Kidney capillary endothelial cell (primary cell): ENCODE measurements around the gene KRCC1.

Experiments used
- DNase-seq: peaks from one replicate; pipeline ENCODE4 v3.0.0-alpha.2; 2018; ENCODE audit warnings: low spot score

Gene KRCC1

DNA sequence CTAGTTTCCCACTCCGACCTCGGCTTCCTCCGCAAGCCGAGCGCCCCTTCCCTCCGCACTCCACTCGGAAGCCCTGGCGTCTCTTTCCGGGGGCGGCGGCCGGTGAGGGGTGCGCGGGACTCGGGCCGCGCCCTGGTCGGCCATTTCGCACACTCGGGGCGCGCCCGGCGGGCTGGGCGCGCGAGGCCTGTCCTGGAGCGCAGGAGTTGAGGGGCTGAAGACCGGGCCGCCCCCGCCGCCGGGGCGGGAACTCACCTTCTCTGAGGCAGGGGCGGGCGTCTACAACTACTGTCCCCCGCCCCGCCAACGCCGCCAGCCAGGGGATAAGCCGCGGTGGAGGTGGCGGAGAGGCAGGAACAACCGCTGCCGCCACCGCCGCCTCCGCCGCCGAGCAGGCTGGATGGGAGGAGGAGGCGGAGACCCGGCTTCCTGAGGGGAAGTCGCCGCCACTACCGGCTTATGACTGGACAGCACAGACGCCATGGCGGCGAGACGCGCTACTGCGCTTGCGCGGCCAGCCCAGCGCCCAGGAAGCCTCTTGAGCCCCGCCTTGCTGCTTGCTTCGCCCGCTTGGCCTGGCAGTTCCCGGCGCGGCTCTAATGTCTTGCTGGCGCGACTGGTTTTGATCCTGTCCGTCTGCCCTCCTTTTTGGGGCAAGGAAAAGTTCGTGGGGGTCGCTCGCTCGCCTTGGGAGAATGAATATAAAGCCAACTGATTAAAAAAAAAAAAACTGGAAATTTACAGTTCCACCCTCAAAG lies at the start of gene KRCC1:
KRCC1 (minus strand) TSS at position 413 of the 758 bp plus-strand sequence. CDS start 27,220 bp downstream, outside the sequence.
- DNase-seq: peak; percentile 92

DNA sequence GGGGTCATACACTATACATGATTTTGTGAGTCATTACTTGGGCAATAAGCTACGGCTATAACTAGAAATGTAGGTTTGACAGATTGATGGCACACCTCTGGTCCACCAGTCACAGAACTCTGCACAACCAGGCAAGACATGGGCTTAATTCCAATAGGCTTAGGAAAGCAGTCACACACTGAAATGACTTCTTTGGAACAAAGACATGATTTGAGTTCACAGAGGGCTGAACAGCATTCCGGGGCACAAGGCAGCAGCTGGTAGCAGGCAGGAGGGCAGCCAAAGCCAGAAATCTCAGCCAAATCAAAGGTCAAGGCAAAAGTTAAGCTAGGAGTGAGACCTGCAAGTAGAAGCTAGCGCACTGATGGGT lies 44.9 kb upstream of the KRCC1 start:
- DNase-seq: no peak

DNA sequence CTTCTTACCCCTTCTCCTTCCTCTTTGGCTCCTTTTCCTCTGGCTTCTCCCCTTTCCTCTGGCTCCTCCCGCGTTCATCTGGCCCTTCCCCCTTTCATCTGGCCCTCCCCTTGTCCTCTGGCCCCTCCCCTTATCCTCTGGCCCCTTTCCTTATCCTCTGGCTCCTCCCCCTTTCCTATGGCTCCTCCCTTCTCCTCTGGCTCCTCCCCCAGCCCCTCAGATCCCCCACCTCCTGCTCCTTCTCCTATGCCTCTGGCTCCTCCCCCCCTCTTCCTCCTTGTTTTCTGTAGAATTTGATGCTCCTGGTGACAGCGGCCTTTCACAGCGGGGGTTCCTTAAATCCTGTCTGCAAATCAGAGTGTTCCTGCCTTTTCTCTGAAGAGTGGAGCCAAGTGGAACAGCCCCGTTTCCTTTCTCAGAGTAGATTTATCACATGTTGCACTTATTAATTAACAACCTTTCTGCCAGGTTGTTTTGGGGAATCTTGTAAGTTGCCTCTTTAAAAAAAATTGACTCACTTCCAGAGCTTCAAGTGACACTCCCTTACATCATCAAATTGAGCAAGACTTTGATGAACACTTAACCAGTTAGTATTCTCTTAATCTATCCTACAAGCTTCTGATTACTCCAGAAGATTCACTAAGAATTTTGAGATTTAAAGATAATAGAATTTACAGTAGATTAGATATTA lies 44.4 kb upstream of the KRCC1 start:
- DNase-seq: no peak

DNA sequence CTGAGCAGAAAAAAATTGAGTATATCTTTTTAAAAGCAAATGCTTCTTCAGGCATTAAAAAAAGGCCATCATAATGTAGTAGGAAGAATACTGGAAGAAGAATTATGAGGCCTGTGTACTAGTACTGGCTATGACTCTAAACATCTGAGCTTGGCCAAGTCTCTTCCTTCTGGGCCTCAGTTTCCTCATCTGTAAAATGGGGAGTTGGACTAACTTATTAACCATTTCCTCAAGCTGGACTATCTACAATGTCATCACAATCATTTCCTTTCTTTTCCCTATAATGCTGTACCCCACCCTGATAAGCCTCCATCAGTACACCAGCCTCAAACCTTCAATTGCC lies 42.9 kb upstream of the KRCC1 start:
- no peak for DNase-seq

DNA sequence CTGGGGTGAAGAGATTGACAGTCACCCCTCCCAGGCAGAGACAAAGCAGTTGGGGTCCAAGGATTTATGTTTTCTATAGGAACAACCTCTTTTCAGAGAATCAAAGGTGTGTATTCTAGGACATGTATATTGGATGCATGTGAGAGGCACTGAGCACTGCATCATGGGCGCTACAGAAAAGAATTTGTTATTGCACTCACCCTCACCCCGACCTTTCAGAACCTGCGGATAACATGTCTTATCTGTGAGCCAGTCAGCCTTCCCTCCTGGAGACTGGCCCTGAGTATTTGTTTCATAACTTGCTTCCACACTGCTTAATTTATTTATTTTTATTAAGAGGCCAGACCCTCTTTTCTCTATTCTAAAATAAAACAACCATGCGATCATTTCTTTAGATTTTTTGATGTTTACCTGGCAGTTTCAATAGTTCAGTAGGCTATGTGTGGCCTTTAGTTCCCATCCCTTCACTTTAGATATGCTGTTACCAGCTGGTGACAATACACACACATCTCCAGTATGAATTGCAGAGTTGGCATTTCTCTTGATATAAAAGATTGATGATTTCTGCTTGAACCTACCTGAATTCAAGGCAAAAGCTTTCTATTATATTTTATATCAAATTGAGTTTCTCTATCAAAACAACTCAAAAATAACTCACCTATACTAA lies 42.4 kb upstream of the KRCC1 start:
- no peak for DNase-seq

DNA sequence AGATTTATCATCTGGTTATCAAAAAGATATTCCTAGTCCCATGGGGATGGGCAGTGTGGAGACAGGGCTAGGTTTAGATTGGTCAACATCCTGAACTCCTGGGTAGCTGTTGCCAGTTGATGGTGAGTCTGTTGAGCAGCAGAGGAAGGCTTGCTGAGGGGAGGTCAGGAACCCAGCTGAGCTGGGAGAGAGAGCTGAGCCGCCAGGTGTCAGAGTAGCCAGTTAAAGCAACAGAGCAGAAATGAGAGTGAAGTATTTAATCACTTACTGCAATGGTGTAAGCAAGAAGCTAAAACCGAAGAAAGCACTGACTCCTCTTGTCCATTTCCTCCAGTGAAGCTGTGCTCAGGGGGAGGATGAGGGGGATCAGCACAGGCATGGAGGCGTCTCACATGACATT lies 41.6 kb upstream of the KRCC1 start:
- DNase-seq: no peak

DNA sequence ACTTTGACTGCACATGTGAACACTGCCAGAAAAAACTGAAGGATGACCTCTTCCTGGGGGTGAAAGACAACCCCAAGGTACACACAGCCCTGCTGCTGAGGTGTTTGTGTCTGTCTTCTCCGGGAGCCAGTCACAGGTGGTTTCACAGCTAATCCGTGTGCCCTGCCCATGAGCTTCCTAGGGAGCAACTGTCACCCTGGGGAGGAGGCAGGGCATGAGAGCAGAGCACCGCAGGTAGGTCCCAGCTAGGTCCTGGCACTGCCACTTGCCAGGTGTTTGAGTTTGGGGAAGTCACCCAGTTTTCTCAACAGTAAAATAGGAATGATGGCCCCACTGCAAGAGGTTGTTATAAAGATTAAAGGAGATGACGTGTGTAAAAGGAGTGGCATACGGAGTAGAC lies 41.1 kb upstream of the KRCC1 start:
- no peak for DNase-seq

DNA sequence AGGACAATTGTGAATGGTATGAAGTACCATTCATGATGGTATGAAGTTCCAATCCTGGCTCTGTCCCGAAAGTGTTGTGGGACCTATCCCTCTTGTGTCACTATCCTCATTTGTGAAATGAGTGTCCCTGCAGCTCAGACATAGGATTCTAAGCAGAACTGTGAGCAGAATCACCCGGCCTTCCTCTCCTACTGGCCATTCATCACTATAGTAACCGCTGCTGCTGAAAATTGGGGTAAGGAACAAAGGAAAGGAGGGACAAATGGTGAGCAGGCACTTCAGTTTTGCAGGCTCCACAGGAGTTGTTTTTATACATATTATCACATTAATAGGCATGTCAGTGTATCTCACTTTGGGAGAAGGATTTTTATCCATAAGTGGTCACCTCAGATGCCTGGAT lies 39.4 kb upstream of the KRCC1 start:
- DNase-seq: no peak

DNA sequence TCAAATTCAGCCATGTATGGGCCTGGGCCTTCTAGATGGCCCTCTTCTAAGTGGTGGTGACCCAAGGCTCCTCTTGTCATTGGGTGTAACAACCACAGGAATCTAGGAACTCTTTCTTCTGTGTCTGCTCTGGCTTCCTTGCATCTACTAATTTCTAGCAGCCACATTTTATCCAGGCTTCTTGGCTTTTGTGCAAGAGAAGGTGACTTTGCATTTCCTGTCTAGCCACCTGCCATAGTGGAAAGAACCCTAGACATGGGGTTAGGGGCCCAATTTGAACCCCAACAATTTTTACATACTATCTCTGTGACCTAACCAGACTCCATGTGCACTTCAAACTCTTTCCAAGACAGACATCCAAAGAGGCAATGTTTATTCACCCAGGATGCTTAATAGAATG lies 37.2 kb upstream of the KRCC1 start:
- DNase-seq: no peak

DNA sequence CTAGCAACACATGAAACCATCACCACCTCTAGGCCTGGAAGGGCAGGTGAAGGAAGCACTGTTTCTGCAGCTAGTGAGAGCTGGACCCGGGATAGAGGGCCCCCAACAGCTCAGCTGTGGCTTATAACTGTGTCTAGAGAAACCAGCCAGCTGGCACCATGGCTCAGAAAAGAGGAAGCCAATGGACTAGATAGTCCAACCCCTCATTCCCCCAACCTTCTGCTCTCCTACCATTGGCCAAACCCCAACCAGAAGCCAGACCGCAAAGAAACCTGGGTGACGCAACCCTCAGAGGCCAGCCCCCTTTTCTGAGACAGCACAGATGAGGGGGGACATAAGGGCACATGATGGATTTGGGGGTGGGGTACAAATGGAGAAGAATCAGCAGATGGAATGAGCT lies 36.4 kb upstream of the KRCC1 start:
- DNase-seq: no peak

DNA sequence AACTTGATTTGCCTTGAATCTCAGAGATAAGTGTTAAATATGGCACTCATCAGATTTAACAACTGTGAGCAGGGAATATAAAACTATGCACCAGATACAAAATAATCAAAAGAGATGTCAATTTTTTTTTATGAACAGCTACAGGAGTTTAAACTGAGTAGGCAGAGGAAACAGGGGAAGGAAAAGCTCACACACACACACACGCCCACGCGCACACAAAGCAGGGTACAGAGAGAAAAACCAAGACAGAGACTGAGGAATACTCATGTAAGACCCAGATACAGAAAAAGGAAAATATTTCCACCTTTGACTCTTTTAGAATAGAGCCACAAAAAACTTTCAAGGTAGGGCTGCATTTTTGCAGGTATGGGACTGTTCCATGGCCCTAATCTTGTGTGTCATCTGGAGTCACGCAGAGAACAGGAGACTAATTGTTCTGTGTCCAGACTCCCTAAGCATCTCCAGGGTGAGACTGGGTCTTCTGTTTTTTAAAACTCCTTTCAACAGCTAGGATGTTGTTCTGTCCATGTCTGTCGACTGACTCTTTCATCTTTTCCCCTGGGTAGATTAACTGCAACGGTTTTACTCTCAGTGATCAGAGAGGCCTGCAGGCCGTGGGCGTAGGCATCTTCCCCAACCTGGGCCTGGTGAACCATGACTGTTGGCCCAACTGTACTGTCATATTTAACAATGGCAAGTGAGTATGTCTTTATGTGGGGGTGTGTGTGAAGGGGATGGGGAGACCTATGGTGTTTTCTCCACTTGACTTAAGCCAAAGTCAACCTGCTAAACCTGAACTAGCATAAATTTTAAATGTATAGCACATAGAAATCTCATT lies 35.1 kb upstream of the KRCC1 start:
- DNase-seq: no peak

DNA sequence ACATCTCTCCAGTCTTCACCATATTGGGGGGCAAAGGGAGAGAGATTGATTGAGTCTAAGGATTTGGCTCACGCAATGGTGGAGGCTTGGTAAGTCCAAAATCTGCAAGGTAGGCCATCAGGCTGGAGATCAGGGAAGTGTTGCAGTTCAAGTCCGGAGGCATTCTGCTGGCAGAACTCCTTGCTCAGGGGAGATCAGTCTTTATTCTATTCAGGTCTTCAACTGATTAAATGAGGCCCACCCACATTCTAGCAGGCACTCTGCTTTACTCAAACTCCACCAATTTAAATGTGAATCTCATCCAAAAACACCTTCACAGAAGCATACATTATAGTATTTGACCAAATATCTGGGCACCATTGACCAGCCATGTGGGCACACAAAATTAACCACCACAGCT lies 33.4 kb upstream of the KRCC1 start:
- no peak for DNase-seq

DNA sequence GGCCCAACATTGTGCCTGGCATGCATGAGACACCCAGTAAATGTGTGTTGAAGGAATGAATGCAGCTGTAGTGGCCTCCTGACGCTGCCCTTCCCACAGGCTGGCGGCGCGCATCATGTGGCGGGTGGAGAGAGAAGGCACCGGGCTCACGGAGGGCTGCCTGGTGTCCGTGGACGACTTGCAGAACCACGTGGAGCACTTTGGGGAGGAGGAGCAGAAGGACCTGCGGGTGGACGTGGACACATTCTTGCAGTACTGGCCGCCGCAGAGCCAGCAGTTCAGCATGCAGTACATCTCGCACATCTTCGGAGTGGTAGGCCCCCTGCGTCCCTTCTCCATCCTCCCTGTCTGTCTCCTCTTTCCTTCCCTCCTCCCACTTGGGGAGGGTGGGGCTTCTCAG lies 32.2 kb upstream of the KRCC1 start:
- no peak for DNase-seq

DNA sequence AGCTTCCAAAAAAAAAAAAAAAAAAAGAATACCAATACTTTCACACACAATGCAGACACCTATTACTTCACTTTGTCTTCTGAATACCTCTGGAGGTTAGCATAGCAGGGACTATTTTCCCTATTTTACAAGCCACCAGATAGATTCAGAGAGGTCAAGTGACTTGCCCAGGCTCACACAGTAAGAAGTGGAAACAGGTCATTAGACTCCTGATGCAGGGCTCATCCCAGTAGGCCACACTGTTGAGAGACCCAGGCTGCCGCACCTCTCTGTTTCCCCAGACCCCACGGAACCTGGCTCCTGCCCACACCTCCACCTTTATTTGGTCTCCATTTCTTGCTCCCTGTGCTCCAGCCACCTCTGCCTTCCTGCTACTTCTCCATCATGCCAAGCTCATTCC lies 31.5 kb upstream of the KRCC1 start:
- DNase-seq: no peak

DNA sequence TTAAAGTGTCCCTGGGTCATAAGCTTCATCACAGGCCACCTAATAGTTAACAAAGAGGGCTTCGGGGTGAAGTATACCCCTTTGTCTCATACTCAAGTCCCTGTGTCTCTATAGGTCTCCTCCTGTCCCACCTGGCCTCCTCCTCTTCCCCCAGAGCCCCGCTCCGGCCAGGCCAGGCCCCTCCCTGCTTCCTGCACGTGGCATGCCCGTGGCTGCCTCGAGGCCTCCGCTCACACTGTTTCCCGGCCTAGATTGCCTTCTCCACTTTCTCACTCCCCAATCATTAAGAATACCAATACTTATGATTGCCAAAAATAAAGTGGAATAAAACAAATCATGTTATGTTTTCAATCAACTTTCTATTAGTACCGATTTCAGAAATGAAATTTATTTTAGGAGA lies 30.8 kb upstream of the KRCC1 start:
- no peak for DNase-seq

DNA sequence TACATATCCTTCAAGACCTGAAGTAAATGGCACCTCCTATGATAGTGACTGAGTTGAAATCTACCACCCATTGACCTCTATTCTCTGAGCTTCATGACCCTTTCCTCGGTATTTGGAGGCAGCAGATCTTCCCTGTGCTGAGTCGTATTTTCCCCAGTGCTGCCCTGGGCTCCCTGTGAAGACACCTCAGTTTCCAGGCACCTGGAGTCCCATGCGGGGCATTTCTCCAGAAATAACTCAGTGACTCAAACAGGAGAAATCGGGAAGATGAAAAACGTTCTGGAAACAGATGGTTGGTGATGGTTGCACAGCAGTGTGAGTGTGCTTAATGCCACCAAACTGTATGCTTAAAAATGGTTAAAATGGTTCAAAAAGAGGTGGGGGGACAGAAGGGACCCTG lies 30.0 kb upstream of the KRCC1 start:
- no peak for DNase-seq

DNA sequence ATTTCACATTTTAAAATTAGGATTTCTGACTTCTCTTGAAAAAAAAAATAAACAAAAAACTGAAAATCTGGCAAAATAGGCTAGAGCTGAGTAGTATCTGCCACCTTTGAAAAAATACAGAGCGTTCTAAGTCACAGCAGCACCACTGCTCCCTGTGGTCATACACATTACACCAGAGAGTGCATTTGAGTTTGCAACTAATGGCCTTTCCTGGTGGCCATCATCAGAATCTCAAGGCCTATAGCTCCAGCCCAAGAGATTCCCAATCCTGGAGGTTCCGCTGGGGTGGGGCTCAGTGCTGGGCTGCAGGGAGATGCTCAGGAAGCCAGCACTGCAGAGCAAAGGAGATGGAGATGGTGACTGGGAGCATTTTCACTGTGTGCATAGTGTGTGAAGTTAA lies 29.5 kb upstream of the KRCC1 start:
- DNase-seq: no peak

DNA sequence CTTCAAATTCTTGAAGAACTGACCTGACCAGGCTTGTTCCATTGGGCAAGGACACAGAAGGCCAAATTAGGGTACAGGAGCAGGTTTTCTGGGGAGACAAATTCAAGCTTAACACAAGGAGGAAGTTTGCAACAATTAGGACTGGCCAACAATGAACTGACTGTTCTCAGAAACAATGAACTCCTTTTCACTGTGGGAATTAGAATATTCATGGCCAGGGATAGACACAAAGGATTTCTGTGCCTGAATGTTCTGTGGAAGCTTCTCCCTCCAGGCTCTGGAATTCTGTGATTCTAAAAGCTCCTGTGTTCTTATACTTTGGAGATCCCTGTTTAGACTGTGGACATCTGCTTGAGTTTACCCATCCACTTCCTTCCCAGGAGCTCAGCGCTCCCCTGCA lies 27.2 kb upstream of the KRCC1 start:
- no peak for DNase-seq

DNA sequence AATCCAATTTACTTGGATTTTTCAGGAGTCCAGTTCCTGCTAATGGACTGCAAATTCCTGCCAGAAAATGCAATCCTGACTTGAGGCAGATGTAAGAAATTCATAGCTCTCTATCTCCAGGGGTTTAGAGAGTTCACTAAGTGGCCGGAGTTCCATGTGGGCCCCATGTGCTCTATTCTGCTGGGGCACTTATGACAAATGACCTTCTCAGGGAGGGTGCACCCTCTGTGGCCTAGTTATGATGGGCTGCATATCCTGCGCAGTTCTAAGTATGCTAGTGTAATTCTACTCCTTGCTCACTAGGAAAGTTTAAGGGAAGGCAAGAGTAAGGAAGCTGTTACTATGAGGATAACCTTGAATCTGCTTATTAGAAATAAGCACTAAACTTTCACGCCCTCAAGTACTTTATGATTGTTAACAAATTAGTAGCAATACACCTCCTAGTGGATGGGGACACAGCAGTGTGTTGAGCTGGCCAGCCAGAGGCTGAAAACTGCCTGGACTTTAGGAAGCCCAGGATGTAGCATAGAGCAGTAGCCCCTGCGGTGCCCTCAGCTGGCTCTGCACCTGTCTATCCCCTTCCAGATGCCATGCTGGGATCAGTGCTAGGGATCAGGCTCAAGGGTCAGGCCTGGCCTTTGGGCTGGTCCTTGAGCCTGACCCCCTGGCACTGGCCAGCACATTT lies 26.5 kb upstream of the KRCC1 start:
- no peak for DNase-seq

DNA sequence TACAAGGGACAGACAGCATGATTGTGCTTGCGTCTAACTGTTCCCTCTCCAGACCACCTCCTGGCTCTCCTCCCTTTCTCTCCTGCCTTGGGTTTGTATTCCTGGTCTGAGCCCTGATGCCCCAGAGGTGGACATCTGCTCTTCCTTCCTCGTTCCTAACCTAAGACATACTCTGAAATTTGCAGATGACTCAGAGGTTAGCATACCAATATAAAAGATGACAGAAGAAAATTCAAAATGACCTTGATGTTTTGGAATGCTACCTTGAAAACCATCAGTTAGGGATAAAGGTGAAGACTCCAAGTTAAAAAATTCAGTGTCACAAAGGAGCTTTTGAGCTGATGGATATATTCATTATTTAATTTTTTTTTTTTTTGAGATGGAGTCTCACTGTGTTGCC lies 25.0 kb upstream of the KRCC1 start:
- no peak for DNase-seq

DNA sequence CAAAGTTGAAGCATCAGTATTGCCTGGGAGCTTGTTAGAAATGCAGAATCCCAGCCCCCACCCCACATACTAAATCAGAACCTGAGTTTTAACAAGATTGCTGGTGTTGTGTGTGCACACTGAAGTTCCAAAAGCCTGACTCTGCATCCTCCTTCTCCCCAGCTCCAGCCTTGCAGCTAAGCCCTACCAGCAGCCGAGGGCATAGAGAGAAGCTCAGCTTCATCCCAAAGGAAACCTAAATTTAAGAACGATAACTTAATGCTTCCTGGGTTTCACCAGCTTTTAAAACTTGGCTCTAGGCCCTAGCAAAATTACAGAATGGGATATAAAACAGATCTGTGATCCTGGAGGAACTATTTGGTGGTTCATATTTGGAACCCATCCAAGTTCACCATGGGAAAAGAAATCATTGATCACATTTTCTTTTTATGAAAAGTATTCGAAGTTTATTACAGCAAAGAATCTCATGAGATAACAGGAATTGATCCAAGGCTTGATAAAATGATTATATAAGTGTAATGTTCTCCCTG lies 23.1 kb upstream of the KRCC1 start:
- DNase-seq: no peak

DNA sequence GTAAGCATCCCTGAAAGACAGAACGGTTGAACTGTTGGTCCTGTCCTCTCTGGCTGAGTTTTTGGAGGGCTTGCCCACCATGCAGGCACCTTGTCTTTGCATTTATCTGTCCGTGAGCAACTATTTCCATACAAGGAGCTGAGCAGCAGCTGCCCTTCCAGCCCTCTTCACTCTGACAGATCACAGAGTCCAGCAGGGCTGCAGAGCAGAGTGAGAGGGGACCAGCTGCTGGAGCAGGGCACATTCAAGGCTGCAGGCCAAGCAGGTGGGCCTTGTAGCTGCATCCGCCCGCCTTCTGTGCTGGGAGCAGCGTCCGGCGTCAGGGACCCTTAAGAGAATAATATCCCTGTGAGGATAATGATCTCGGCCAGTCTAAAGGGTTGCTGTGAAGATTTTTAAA lies 21.5 kb upstream of the KRCC1 start:
- DNase-seq: no peak
